HEK293 (cell line): ENCODE results near the gene SPIRE2.

Source experiments
- CTCF ChIA-PET: fragments of 350-600 bp; formaldehyde crosslinking; extraction: SDS; loops from one replicate; lab custom pipeline; 2021; ENCODE audit warnings: antibody characterized with exemption; lab: Yijun Ruan, JAX
- POLR2A ChIA-PET: fragments of 300-600 bp; formaldehyde crosslinking; extraction: SDS; loops from one replicate; lab custom pipeline; 2020; ENCODE audit warnings: antibody characterized with exemption, inconsistent platforms; lab: Yijun Ruan, JAX
- H3K27ac ChIP-seq: fragments of 200-500 bp; sonication (Bioruptor generic); 2 replicates; pipeline ENCODE4 v1.5.1; 2014; ENCODE audit warnings: low read depth, low read length, control low read depth, inconsistent platforms; ENCODE audit errors: extremely low read depth
- H3K36me3 ChIP-seq, 2 experiments: fragments of 200-500 bp in 1 of 2; sonication (Bioruptor generic) in 1 of 2; 1 replicate in 1 of 2; 2 replicates in 1 of 2; pipeline ENCODE4 v1.5.1; 2014 to 2017; ENCODE audit warnings: inconsistent platforms in 2 of 2, low read length in 2 of 2; ENCODE audit not compliant: control insufficient read depth in 2 of 2, insufficient read depth in 1 of 2
- H3K4me1 ChIP-seq: fragments of 200-500 bp; sonication (Bioruptor generic); 2 replicates; pipeline ENCODE4 v1.5.1; 2014; ENCODE audit warnings: mild to moderate bottlenecking, low read length, inconsistent platforms; ENCODE audit not compliant: control insufficient read depth, insufficient read depth
- H3K4me3 ChIP-seq: 2 replicates; pipeline ENCODE4 v1.5.1; 2011; ENCODE audit warnings: low read depth, mild to moderate bottlenecking, control low read depth, low read length, moderate library complexity
- H3K9me3 ChIP-seq: fragments of 200-500 bp; sonication (Bioruptor generic); 2 replicates; pipeline ENCODE4 v1.5.1; 2014; ENCODE audit warnings: low read depth, low read length, inconsistent platforms; ENCODE audit not compliant: control insufficient read depth, insufficient read depth
- BCL11A ChIP-seq: fragments of 450-650 bp; formaldehyde crosslinking; IDR thresholded peaks from 2 replicates; pipeline ENCODE4 v1.5.1; 2016; ENCODE audit warnings: low read depth, missing biosample characterization, missing genetic modification characterization
- CTCF ChIP-seq: fragments of 450-650 bp; formaldehyde crosslinking; IDR thresholded peaks from 2 replicates; pipeline ENCODE4 v1.5.1; 2016; ENCODE audit warnings: missing biosample characterization, missing genetic modification characterization
- KLF7 ChIP-seq: fragments of 450-650 bp; formaldehyde crosslinking; IDR thresholded peaks from 2 replicates; pipeline ENCODE4 v1.5.1; 2016; ENCODE audit warnings: missing biosample characterization, missing genetic modification characterization, borderline replicate concordance
- PRDM10 ChIP-seq: fragments of 450-650 bp; formaldehyde crosslinking; IDR thresholded peaks from 2 replicates; pipeline ENCODE4 v1.5.1; 2016; ENCODE audit warnings: missing biosample characterization, missing genetic modification characterization
- REST ChIP-seq: fragments of 450-650 bp; formaldehyde crosslinking; IDR thresholded peaks from 2 replicates; pipeline ENCODE4 v1.5.1; 2016; ENCODE audit warnings: missing biosample characterization, missing genetic modification characterization
- SP2 ChIP-seq: fragments of 450-650 bp; formaldehyde crosslinking; IDR thresholded peaks from 2 replicates; pipeline ENCODE4 v1.5.1; 2016; ENCODE audit warnings: missing biosample characterization, missing genetic modification characterization
- ZFP41 ChIP-seq: fragments of 450-650 bp; formaldehyde crosslinking; IDR thresholded peaks from 2 replicates; pipeline ENCODE4 v1.5.1; 2016; ENCODE audit warnings: missing biosample characterization, missing genetic modification characterization, borderline replicate concordance
- ZNF341 ChIP-seq: fragments of 450-650 bp; formaldehyde crosslinking; IDR thresholded peaks from 2 replicates; pipeline ENCODE4; 2016; ENCODE audit warnings: low read depth, missing biosample characterization, missing genetic modification characterization
- ZNF362 ChIP-seq: fragments of 450-650 bp; formaldehyde crosslinking; IDR thresholded peaks from 2 replicates; pipeline ENCODE4 v1.5.1; 2016; ENCODE audit warnings: missing biosample characterization, missing genetic modification characterization
- ZNF449 ChIP-seq: fragments of 450-650 bp; formaldehyde crosslinking; IDR thresholded peaks from 2 replicates; pipeline ENCODE4 v1.5.1; 2017; ENCODE audit warnings: missing biosample characterization, mild to moderate bottlenecking, missing genetic modification characterization, moderate library complexity
- ZNF518A ChIP-seq: fragments of 450-650 bp; formaldehyde crosslinking; conservative IDR thresholded peaks from 2 replicates; pipeline ENCODE4 v1.5.1; 2016; ENCODE audit warnings: low read depth, missing biosample characterization, missing genetic modification characterization
- ZNF571 ChIP-seq: fragments of 450-650 bp; formaldehyde crosslinking; IDR thresholded peaks from 2 replicates; pipeline ENCODE4 v1.5.0; 2017; ENCODE audit warnings: missing biosample characterization, missing genetic modification characterization
- ZNF585B ChIP-seq: fragments of 450-650 bp; formaldehyde crosslinking; IDR thresholded peaks from 2 replicates; pipeline ENCODE4 v1.5.1; 2016; ENCODE audit warnings: missing biosample characterization, missing genetic modification characterization
- ZNF701 ChIP-seq: fragments of 450-650 bp; formaldehyde crosslinking; IDR thresholded peaks from 2 replicates; pipeline ENCODE4 v1.5.1; 2016; ENCODE audit warnings: missing biosample characterization, missing genetic modification characterization
- ZNF707 ChIP-seq: fragments of 450-650 bp; formaldehyde crosslinking; IDR thresholded peaks from 2 replicates; pipeline ENCODE4 v1.5.1; 2016; ENCODE audit warnings: missing biosample characterization, missing genetic modification characterization

SPIRE2 gene

GRCh38 chr16:89873109-89873971 is 45.1 kb downstream of the SPIRE2 start, which contains the start of gene TCF25 (continued):
- TF ChIP-seq CTCF (tag by site-specific recombination) = peak; percentile 62
- no peak for TF ChIP-seq ZFP41 (tag by site-specific recombination)
- peak; percentile 68 for TF ChIP-seq ZNF341
- no peak for TF ChIP-seq ZNF518A (tag by site-specific recombination)
- no peak for TF ChIP-seq ZNF362 (tag by site-specific recombination)
- TF ChIP-seq ZNF701 (tag by site-specific recombination) = no peak

GRCh38 chr16:89873972-89874689 is 45.9 kb downstream of the SPIRE2 start:
- peak overlapping the region; percentile 98 for H3K27ac ChIP-seq
- no peaks in the 10 kb centered on the region for H3K9me3 ChIP-seq
- peaks cover 13 to 42% of the 10 kb centered on the region in 2 experiments for H3K36me3 ChIP-seq
- CTCF ChIA-PET = interaction anchor here (0.5 to 1.4 kb wide), 3 partner anchors 36 to 154 kb away, joined by 3 to 6 read pairs (median 3); partner anchors contain the start of gene VPS9D1
- H3K4me3 ChIP-seq = peak overlapping the region; percentile 83
- POLR2A ChIA-PET = interaction anchor here (0.7 to 3.3 kb wide), 23 partner anchors 11 to 1923 kb away, joined by 3 to 22 read pairs (median 5); partner anchors contain the start of genes BANP, FANCA, MC1R and TUBB3
- H3K4me1 ChIP-seq = no peaks in the 10 kb centered on the region
- TF ChIP-seq SP2 (tag by site-specific recombination) (peak; percentile 85), KLF7 (tag by site-specific recombination) (peak; percentile 53; the same call in 1 of the 2 replicates), ZNF585B (no peak), ZNF449 (tag by site-specific recombination) (0 out of 2 replicates have a peak, but pooled peaks have one; percentile 23), REST (tag by site-specific recombination) (no peak), ZNF571 (tag by site-specific recombination) (no peak), BCL11A (tag by site-specific recombination) (no peak), ZNF707 (tag by site-specific recombination) (no peak), PRDM10 (tag by site-specific recombination) (peak; percentile 29)
